BJ (cell line): ENCODE results near the gene EFCAB6. TPM values are rescaled to one million over a fixed set of nuclear protein-coding genes. Genes with fewer than 3 reads are reported as not detected.

ENCODE experiments used
- CTCF ChIA-PET: fragments of 350-600 bp; formaldehyde crosslinking; extraction: SDS; loops from one replicate; lab custom pipeline; 2021; ENCODE audit warnings: antibody characterized with exemption, inconsistent platforms; lab: Yijun Ruan, JAX
- POLR2A ChIA-PET: fragments of 300-600 bp; sonication (Branson Sonifier 250); formaldehyde crosslinking; extraction: SDS; loops from one replicate; lab custom pipeline; 2021; ENCODE audit warnings: antibody characterized with exemption; lab: Charles Lee
- DNase-seq: peaks from one replicate; pipeline ENCODE4 v3.0.0-alpha.2; 2011; ENCODE audit warnings: low read depth
- H3K27me3 ChIP-seq: 2 replicates; pipeline ENCODE4 v1.6.0; 2011; ENCODE audit warnings: low read length; ENCODE audit not compliant: control insufficient read depth, insufficient read depth
- H3K36me3 ChIP-seq: 2 replicates; pipeline ENCODE4 v1.5.1; 2011; ENCODE audit warnings: low read length; ENCODE audit not compliant: control insufficient read depth, insufficient read depth
- H3K4me3 ChIP-seq: 2 replicates; pipeline ENCODE4 v1.5.1; 2011; ENCODE audit warnings: low read depth, mild to moderate bottlenecking, control low read depth, low read length
- polyA plus RNA-seq: library from polyadenylated mRNA; depleted of rRNA; stranded (reverse); fragments of >200 nt; gene quantifications from 2 replicates; pipeline ENCODE4 v1.2.3, GENCODE V29; 2011
- TF ChIP-seq, protein P1 (sequence below): IDR thresholded peaks from 2 replicates; pipeline ENCODE4 v1.5.1; 2011; ENCODE audit warnings: low read depth, mild to moderate bottlenecking, control low read depth, inconsistent platforms, low read length, moderate library complexity; ENCODE audit not compliant: insufficient read depth

EFCAB6 gene
- polyA plus RNA-seq, 1 experiment, result 0.75 TPM

DNA sequence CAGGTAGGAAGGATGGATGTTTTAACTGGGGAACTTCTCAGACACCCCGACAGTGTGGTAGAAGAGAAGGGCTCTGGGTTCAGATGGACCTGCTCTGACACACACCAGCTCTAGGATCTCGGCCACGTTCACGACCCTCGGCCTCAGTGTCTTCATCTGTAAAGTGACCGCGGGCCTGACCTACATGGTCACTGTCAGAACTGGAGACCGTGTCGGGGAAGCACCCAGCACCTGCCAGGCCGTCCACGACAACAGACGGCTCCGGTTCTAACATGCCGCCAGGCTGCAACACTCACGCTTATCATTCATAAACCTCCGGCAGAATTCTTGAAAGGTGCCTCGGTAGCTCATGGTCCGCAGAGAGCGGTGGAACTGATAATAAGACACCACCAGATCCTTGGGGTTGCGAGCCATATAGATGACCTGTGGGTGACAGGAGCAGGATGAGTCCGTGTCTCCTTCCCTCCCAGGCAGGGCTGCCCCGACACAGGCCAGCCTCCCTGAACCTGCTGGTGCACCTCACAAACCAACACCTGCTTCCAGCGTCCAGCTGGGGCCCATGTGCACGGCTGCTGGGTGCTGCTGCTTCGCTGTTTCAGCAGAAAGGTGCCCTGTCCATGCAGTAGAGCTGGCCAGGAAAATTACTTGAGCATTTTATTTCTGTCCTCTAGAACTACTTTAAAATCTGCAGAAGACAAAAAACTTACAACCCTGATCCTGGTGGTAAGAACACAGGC, 26.6 kb upstream of the EFCAB6 start:
- ChIA-PET POLR2A (no interaction called here), CTCF (interaction anchor here (1.0 to 2.1 kb wide), 2 partner anchors 9 to 12 kb away, joined by 4 to 8 read pairs; no protein-coding TSS in a partner anchor)
- H3K36me3 ChIP-seq, result no peaks in the 10 kb centered on the region
- no peak for DNase-seq
- TF ChIP-seq, protein P1, sequence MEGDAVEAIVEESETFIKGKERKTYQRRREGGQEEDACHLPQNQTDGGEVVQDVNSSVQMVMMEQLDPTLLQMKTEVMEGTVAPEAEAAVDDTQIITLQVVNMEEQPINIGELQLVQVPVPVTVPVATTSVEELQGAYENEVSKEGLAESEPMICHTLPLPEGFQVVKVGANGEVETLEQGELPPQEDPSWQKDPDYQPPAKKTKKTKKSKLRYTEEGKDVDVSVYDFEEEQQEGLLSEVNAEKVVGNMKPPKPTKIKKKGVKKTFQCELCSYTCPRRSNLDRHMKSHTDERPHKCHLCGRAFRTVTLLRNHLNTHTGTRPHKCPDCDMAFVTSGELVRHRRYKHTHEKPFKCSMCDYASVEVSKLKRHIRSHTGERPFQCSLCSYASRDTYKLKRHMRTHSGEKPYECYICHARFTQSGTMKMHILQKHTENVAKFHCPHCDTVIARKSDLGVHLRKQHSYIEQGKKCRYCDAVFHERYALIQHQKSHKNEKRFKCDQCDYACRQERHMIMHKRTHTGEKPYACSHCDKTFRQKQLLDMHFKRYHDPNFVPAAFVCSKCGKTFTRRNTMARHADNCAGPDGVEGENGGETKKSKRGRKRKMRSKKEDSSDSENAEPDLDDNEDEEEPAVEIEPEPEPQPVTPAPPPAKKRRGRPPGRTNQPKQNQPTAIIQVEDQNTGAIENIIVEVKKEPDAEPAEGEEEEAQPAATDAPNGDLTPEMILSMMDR, result no peak
- H3K27me3 ChIP-seq, result no peaks in the 10 kb centered on the region
- no peak overlapping the region for H3K4me3 ChIP-seq

DNA sequence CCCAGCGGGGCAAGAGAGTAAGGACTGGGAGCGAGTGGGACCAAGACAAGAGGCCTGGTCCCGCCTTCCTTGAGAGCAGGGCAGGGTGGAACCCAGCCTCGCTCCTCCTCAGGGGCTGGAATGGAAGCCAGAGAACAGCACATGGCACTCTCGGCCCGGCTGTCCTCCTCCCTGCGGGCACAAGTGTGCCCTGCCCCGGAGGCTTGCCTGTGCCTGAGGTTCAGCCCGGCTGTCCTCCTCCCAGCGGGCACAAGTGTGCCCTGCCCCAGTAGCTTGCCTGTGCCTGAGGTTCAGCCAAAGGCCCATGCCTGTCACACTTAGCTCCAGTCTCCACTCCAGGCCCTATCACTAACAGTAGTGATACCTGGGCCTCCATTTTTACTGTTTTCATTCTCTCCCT, 26.1 kb upstream of the EFCAB6 start:
- ChIA-PET POLR2A (no interaction called here), CTCF (interaction anchor here (1.0 to 2.1 kb wide), 2 partner anchors 9 to 11 kb away, joined by 4 to 8 read pairs; no protein-coding TSS in a partner anchor)
- no peaks in the 10 kb centered on the region for H3K36me3 ChIP-seq
- H3K27me3 ChIP-seq, result no peaks in the 10 kb centered on the region
- DNase-seq, result no peak
- TF ChIP-seq, protein P1, result no peak
- H3K4me3 ChIP-seq, result no peak overlapping the region

DNA sequence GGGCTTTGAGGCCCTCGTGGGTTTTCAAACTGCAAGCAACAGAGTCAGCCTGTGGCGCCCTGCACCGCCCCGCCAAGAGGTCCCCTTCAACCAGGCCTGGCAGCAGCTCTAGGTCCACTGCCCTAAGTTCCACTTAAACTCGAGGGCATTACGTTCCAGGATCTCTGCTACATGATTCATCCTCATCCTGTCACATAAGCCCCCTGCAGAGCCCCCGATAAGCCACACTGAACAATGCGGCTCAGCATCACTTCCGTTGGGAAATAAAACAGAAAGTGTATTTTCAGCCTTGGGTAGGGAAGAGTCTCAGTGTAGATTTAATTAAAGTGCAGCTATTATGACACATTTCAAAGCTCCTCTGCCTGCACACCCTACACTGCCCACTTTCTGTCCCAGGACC, 25.6 kb upstream of the EFCAB6 start:
- no peaks in the 10 kb centered on the region for H3K27me3 ChIP-seq
- POLR2A ChIA-PET, result no interaction called here
- H3K36me3 ChIP-seq, result no peaks in the 10 kb centered on the region
- H3K4me3 ChIP-seq, result no peak overlapping the region
- no peak for DNase-seq
- TF ChIP-seq, protein P1, result no peak
- CTCF ChIA-PET, result interaction anchor here (1.0 to 2.1 kb wide), 2 partner anchors 8 to 11 kb away, joined by 4 to 8 read pairs; no protein-coding TSS in a partner anchor

DNA sequence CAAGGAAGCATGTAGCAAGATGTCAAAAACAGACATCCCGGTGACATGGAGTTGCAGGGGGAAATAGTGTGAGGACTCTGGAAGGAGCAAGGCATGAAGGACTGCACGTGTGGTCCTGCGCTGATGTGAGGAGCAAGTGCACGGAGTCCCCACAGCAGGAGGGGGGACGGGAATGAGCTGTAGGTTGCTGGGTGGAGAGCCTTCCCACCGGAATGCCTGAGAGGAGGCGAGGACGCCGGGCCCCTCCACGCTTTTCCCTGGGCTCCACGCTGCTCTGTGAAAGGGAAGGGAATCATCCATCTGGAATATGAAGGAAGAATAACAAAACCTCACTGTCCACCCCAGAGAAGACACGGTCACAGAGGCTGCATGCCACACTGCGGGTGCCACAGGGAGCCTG, 23.6 kb upstream of the EFCAB6 start:
- TF ChIP-seq, protein P1, result no peak
- Histone ChIP-seq H3K27me3 (no peaks in the 10 kb centered on the region), H3K4me3 (no peak overlapping the region), H3K36me3 (no peaks in the 10 kb centered on the region)
- CTCF ChIA-PET, result interaction anchor here (1.2 kb wide), 1 partner anchor 12 kb away, joined by 7 read pairs; no protein-coding TSS in a partner anchor
- DNase-seq, result no peak
- POLR2A ChIA-PET, result no interaction called here

DNA sequence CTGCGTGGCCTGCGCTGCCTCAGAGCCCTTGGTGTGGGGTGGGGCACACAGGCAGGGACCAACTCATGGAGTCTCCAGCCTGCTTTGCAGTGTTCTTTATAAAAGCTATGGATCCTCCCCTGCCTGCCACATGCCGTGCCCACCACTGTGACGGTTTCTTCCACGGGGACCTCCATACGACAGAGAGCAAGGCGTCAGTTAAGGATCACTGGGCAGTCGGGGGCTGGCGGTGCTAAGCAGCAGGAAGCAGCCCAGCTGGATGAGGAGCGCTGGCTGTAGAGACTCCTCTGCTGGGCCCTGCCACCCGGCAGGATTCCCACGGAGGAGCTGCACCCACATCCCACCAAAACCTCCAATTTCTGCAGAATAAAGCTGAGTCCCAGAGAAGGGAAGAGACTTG, 23.1 kb upstream of the EFCAB6 start:
- ChIA-PET POLR2A (no interaction called here), CTCF (interaction anchor here (1.2 kb wide), 1 partner anchor 13 kb away, joined by 7 read pairs; no protein-coding TSS in a partner anchor)
- Histone ChIP-seq H3K4me3 (no peak overlapping the region), H3K27me3 (no peaks in the 10 kb centered on the region), H3K36me3 (no peaks in the 10 kb centered on the region)
- DNase-seq, result no peak
- TF ChIP-seq, protein P1, result no peak
